Hepatocyte (in vitro differentiated cells): ENCODE results near the gene BTRC.

ENCODE experiments used
- CTCF ChIP-seq: fragments of 200-600 bp; sonication (generic); IDR thresholded peaks from 2 replicates; pipeline ENCODE4 v1.5.1; 2016; ENCODE audit warnings: antibody characterized with exemption, mild to moderate bottlenecking; ENCODE audit not compliant: poor library complexity
- EZH2 ChIP-seq: fragments of 200-600 bp; sonication (generic); IDR thresholded peaks from 2 replicates; pipeline ENCODE4 v1.6.1; 2016; ENCODE audit warnings: antibody characterized with exemption, mild to moderate bottlenecking, borderline replicate concordance

GRCh38 chr10:101403161-101403560 lies 49.2 kb downstream of the BTRC start:
- TF ChIP-seq CTCF = no peak
- no peak for TF ChIP-seq EZH2
